ENCODE data around the gene TMEM269. TPM values are rescaled to one million over a fixed set of nuclear protein-coding genes. Genes with fewer than 3 reads are reported as not detected.

The TMEM269 gene
- total and polyA plus RNA-seq, 9 of the 15 experiments (the other 6 are each of a cell fraction or from before 2014, with no cell fraction given), result 0.09 to 0.49 (median 0.21) TPM

DNA sequence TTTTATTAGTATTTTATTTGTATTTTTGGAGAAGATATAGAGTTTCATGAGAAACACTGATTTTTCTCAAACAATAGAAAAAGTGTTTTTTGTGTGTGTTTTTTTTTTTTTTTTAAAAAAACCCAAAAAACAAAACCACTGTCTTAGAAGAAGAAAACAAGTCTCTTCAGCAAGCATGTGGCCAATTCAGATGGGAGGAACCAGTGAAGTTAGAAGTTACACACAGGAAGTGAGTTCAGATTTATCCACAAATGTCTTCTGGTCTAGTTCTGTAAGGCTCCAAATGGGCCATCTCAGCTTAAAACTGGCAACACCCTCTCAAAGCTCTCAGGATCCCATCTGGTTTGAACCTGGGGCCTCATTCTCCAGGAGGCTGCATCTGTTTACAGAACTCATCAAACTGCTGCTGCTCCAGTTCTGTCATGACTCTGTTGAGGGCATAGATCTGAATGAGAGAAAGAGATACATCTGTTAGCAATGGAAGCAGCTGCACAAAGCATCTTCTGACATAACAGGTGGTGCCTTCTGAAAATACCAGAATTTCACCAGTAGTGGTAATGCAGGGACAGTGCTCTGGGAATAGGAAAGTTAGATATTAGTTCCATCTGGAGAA lies 22.4 kb downstream of the TMEM269 start:
- Histone ChIP-seq H4K20me1 (replicated peaks; ENCODE audit: control insufficient read depth, insufficient read depth, low read length) (no peaks in the 10 kb centered on the region), H3K27ac (ENCODE audit: extremely low read depth, low read depth, low read length) (no peak overlapping the region), H3K27me3 (ENCODE audit: control insufficient read depth in 2 of 2, insufficient read depth in 2 of 2, low read length in 2 of 2) (no peaks in the 10 kb centered on the region), H3K4me2 (ENCODE audit: insufficient read depth, low read length) (no peak overlapping the region), H3K4me3 (no peak overlapping the region), H3K9me1 (ENCODE audit: control insufficient read depth, insufficient read depth, low read length) (no peaks in the 10 kb centered on the region), H3K36me3 (ENCODE audit: control insufficient read depth, insufficient read depth, low read length) (peaks cover 18% of the 10 kb centered on the region; the same call in 2 of the 3 replicates), H2AFZ (ENCODE audit: low read depth, low read length) (no peak overlapping the region), H3K4me1 (replicated peaks in 1 of 2; ENCODE audit: control insufficient read depth in 2 of 2, insufficient read depth in 2 of 2, low read length in 2 of 2) (no peaks in the 10 kb centered on the region; a peak in 1 of 5 replicates), H3K79me2 (ENCODE audit: control insufficient read depth, insufficient read depth, low read length) (no peaks in the 10 kb centered on the region), H3K9me3 (replicated peaks; ENCODE audit: control insufficient read depth, insufficient read depth, low read depth, low read length) (no peaks in the 10 kb centered on the region), H3K9ac (ENCODE audit: insufficient read depth in 1 of 2, low read depth in 2 of 2, low read length in 2 of 2) (no peak overlapping the region)
- in situ Hi-C loops (cut with MboI) (no loop called here), intact Hi-C loops (cut with micrococcal nuclease) (no loop called here)
- ChIA-PET POLR2A (interaction anchor here (1.3 to 3.3 kb wide), 3 partner anchors 9 to 16 kb away, joined by 3 to 22 read pairs (median 5); partner anchors contain the start of genes ERMAP and SVBP), CTCF (ENCODE audit: low intra/inter-chr PET ratio) (no interaction called here)
- ATAC-seq, result no peak
- TF ChIP-seq ZNF384 (IDR thresholded peaks at IDR 0.05; ENCODE audit: low read depth, low read length) (no peak), TAL1 (IDR thresholded peaks at IDR 0.05) (no peak), PHB (CRISPR knock-in tag; IDR thresholded peaks at IDR 0.05) (no peak), GATAD2B (IDR thresholded peaks at IDR 0.05; ENCODE audit: borderline replicate concordance) (no peak), ZNF239 (CRISPR knock-in tag; IDR thresholded peaks at IDR 0.05) (no peak), ZNF408 (CRISPR knock-in tag; IDR thresholded peaks at IDR 0.05; ENCODE audit: low read depth) (no peak), NFYB (IDR thresholded peaks at IDR 0.05; ENCODE audit: extremely low read depth, insufficient read length) (no peak), LARP7 (IDR thresholded peaks at IDR 0.05) (no peak), ZNF668 (CRISPR knock-in tag; IDR thresholded peaks at IDR 0.05) (no peak), KLF10 (CRISPR knock-in tag; IDR thresholded peaks at IDR 0.05) (no peak), TCF7 (IDR thresholded peaks at IDR 0.05; ENCODE audit: borderline replicate concordance) (no peak), IRF2 (CRISPR knock-in tag; IDR thresholded peaks at IDR 0.05) (no peak), HDAC2 (IDR thresholded peaks at IDR 0.05) (no peak), NELFE (IDR thresholded peaks at IDR 0.05; ENCODE audit: insufficient read depth, insufficient read length) (no peak)
- TF ChIP-seq, protein P1, sequence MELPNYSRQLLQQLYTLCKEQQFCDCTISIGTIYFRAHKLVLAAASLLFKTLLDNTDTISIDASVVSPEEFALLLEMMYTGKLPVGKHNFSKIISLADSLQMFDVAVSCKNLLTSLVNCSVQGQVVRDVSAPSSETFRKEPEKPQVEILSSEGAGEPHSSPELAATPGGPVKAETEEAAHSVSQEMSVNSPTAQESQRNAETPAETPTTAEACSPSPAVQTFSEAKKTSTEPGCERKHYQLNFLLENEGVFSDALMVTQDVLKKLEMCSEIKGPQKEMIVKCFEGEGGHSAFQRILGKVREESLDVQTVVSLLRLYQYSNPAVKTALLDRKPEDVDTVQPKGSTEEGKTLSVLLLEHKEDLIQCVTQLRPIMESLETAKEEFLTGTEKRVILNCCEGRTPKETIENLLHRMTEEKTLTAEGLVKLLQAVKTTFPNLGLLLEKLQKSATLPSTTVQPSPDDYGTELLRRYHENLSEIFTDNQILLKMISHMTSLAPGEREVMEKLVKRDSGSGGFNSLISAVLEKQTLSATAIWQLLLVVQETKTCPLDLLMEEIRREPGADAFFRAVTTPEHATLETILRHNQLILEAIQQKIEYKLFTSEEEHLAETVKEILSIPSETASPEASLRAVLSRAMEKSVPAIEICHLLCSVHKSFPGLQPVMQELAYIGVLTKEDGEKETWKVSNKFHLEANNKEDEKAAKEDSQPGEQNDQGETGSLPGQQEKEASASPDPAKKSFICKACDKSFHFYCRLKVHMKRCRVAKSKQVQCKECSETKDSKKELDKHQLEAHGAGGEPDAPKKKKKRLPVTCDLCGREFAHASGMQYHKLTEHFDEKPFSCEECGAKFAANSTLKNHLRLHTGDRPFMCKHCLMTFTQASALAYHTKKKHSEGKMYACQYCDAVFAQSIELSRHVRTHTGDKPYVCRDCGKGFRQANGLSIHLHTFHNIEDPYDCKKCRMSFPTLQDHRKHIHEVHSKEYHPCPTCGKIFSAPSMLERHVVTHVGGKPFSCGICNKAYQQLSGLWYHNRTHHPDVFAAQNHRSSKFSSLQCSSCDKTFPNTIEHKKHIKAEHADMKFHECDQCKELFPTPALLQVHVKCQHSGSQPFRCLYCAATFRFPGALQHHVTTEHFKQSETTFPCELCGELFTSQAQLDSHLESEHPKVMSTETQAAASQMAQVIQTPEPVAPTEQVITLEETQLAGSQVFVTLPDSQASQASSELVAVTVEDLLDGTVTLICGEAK (IDR thresholded peaks at IDR 0.05), result no peak
- TF ChIP-seq, protein P1 (CRISPR knock-in tag; IDR thresholded peaks at IDR 0.05), result no peak
- TF ChIP-seq, protein P2, sequence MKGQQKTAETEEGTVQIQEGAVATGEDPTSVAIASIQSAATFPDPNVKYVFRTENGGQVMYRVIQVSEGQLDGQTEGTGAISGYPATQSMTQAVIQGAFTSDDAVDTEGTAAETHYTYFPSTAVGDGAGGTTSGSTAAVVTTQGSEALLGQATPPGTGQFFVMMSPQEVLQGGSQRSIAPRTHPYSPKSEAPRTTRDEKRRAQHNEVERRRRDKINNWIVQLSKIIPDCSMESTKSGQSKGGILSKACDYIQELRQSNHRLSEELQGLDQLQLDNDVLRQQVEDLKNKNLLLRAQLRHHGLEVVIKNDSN (CRISPR knock-in tag; IDR thresholded peaks at IDR 0.05), result no peak
- no TSS peak for BruUV-seq (replicated peaks)
- DNase-seq (ENCODE audit: extremely low read depth in 1 of 4, low spot score in 3 of 4), result no peak
- FAIRE-seq, result no peak
